K562 (cell line): ENCODE results near the gene PBRM1. TPM values are rescaled to one million over a fixed set of nuclear protein-coding genes. Genes with fewer than 3 reads are reported as not detected.

Experiments
- CHCHD3 ChIP-seq: fragments of 250-450 bp; sonication (Bioruptor Pico); IDR thresholded peaks from 2 replicates; pipeline ENCODE4 v2.1.2; 2022; ENCODE audit warnings: mild to moderate bottlenecking
- CXXC5 ChIP-seq: fragments of 250-450 bp; sonication (Bioruptor Pico); IDR thresholded peaks from 2 replicates; pipeline ENCODE4 v1.8.0; 2022; ENCODE audit warnings: inconsistent platforms, mild to moderate bottlenecking, moderate library complexity
- E2F6 ChIP-seq, 2 experiments: IDR thresholded peaks; 2 replicates each; pipeline ENCODE4 v1.6.1; 2011; ENCODE audit warnings: borderline replicate concordance in 1 of 2, control low read depth in 1 of 2, low read depth in 1 of 2, low read length in 1 of 2, mild to moderate bottlenecking in 1 of 2, mixed read lengths in 1 of 2, moderate library complexity in 1 of 2; ENCODE audit not compliant: insufficient read depth in 1 of 2, insufficient read length in 1 of 2, poor library complexity in 1 of 2, severe bottlenecking in 1 of 2; ENCODE audit errors: extremely low read depth in 1 of 2
- ESRRA ChIP-seq: fragments of 450-650 bp; IDR thresholded peaks from 2 replicates; pipeline ENCODE4 v1.6.1; 2014; ENCODE audit warnings: low read depth, mild to moderate bottlenecking, moderate library complexity, borderline replicate concordance
- FOS ChIP-seq: IDR thresholded peaks from 3 replicates; pipeline ENCODE4 v1.6.1; 2011; ENCODE audit not compliant: insufficient read length; ENCODE audit errors: extremely low read depth
- HDAC6 ChIP-seq: IDR thresholded peaks from 2 replicates; pipeline ENCODE4 v1.6.1; 2012; ENCODE audit warnings: low read depth, mild to moderate bottlenecking, control low read depth, inconsistent platforms, low read length, moderate library complexity
- JUN ChIP-seq, 2 experiments: sonication (generic) in 1 of 2; formaldehyde crosslinking in 1 of 2; IDR thresholded peaks; 2 replicates each; pipeline versions ENCODE4 v1.6.1 to v1.8.0; 2012 to 2022; ENCODE audit warnings: borderline replicate concordance in 2 of 2, mild to moderate bottlenecking in 2 of 2, improper control_type of control experiment in 1 of 2, low read depth in 1 of 2, low read length in 1 of 2, missing genetic modification reagents in 1 of 2
- KLF13 ChIP-seq: fragments of 450-650 bp; IDR thresholded peaks from 2 replicates; pipeline ENCODE4 v1.6.1; 2016; ENCODE audit warnings: missing genetic modification characterization, low read depth, mild to moderate bottlenecking, missing compliant biosample characterization, moderate library complexity, borderline replicate concordance
- LEF1 ChIP-seq: fragments of 450-650 bp; IDR thresholded peaks from 2 replicates; pipeline ENCODE4 v1.6.1; 2016; ENCODE audit warnings: mild to moderate bottlenecking
- MAFK ChIP-seq: IDR thresholded peaks from 2 replicates; pipeline ENCODE4 v1.6.1; 2011; ENCODE audit warnings: low read length, improper control_type of control experiment
- MECOM ChIP-seq: fragments of 250-450 bp; sonication (Bioruptor Pico); IDR thresholded peaks from 2 replicates; pipeline ENCODE4 v1.8.0; 2022; ENCODE audit warnings: inconsistent platforms
- NFYB ChIP-seq: IDR thresholded peaks from 2 replicates; pipeline ENCODE4 v1.6.1; 2011; ENCODE audit warnings: mild to moderate bottlenecking, moderate library complexity; ENCODE audit not compliant: insufficient read length; ENCODE audit errors: extremely low read depth
- RBM39 ChIP-seq: fragments of 200-400 bp; formaldehyde crosslinking; optimal IDR thresholded peaks from 2 replicates; pipeline ENCODE3; 2018; ENCODE audit warnings: low read depth, low read length
- SETDB1 ChIP-seq: IDR thresholded peaks from one replicate; pipeline ENCODE4 v1.6.1; 2012; ENCODE audit warnings: low read length, control low read depth, inconsistent platforms
- SIN3B ChIP-seq: fragments of 450-650 bp; IDR thresholded peaks from 2 replicates; pipeline ENCODE4 v1.6.1; 2017; ENCODE audit warnings: low read depth, mild to moderate bottlenecking, moderate library complexity
- SMAD3 ChIP-seq: fragments of 450-650 bp; formaldehyde crosslinking; conservative IDR thresholded peaks from 2 replicates; pipeline ENCODE4 v1.4.0; 2020; ENCODE audit warnings: mild to moderate bottlenecking
- SP2 ChIP-seq: IDR thresholded peaks from 2 replicates; pipeline ENCODE4 v1.6.1; 2011; ENCODE audit warnings: mild to moderate bottlenecking, low read depth, low read length, moderate library complexity; ENCODE audit not compliant: poor library complexity, severe bottlenecking; ENCODE audit errors: extremely low read depth
- TAF9B ChIP-seq: fragments of 450-650 bp; IDR thresholded peaks from 2 replicates; pipeline ENCODE4 v1.6.1; 2018; ENCODE audit warnings: mild to moderate bottlenecking; ENCODE audit not compliant: partially characterized antibody
- TAL1 ChIP-seq: fragments of 450-650 bp; IDR thresholded peaks from 2 replicates; pipeline ENCODE4 v1.6.1; 2016; ENCODE audit warnings: mild to moderate bottlenecking
- TARDBP ChIP-seq: fragments of 450-650 bp; IDR thresholded peaks from 2 replicates; pipeline ENCODE4 v1.6.1; 2016
- ZFX ChIP-seq: sonication (generic); formaldehyde crosslinking; IDR thresholded peaks from 2 replicates; pipeline ENCODE4 v1.8.0; 2022; ENCODE audit warnings: mild to moderate bottlenecking, missing genetic modification reagents, moderate library complexity
- ZKSCAN8 ChIP-seq: fragments of 200-800 bp; sonication (Bioruptor generic); IDR thresholded peaks from 2 replicates; pipeline ENCODE4 v1.6.1; 2016; ENCODE audit warnings: missing genetic modification characterization, missing compliant biosample characterization
- ZNF124 ChIP-seq: sonication (generic); formaldehyde crosslinking; IDR thresholded peaks from 2 replicates; pipeline ENCODE4 v1.8.1; 2022; ENCODE audit warnings: missing genetic modification reagents
- ZNF444 ChIP-seq: fragments of 250-450 bp; sonication (Bioruptor Pico); IDR thresholded peaks from 2 replicates; pipeline ENCODE4 v1.4.0; 2020; ENCODE audit warnings: mild to moderate bottlenecking, moderate library complexity
- ZNF740 ChIP-seq, 3 experiments: fragments of 200-800 bp in 1 of 3; sonication (Bioruptor generic) in 1 of 3; sonication (generic) in 1 of 3; formaldehyde crosslinking in 1 of 3; IDR thresholded peaks; 2 replicates each; pipeline versions ENCODE4 v1.6.1 to v1.8.0; 2016 to 2022; ENCODE audit warnings: mild to moderate bottlenecking in 2 of 3, missing compliant biosample characterization in 2 of 3, missing genetic modification characterization in 2 of 3, missing genetic modification reagents in 1 of 3
- polyA plus RNA-seq, 8 experiments: library from polyadenylated mRNA; depleted of rRNA in 4 of 8; stranded (reverse) in 5 of 8; unstranded in 3 of 8; fragments of >200 nt; fragmentation: Nextera tagmentation in 2 of 8; fragmentation: Illumina TruSeq in 1 of 8; extraction: Ambion mirVana in 2 of 8; extraction: Trizol in 1 of 8; gene quantifications; 2 replicates each; pipeline versions ENCODE4 v1.2.1 to v1.2.3, GENCODE V29; 2011 to 2014; ENCODE audit warnings: inconsistent platforms in 1 of 8, missing spikeins in 1 of 8
- total RNA-seq, 7 experiments: library from RNA; depleted of rRNA in 6 of 7; stranded (reverse); fragments of >200 nt in 6 of 7; fragmentation: Illumina TruSeq in 2 of 7; extraction: Trizol in 2 of 7; gene quantifications; 2 replicates each; pipeline versions ENCODE4 v1.2.1 to v1.2.3, GENCODE V29; 2011 to 2021; ENCODE audit warnings: low replicate concordance in 1 of 7
- TF ChIP-seq, protein P1 (sequence below): conservative IDR thresholded peaks from 2 replicates; pipeline ENCODE4 v1.6.1; 2011; ENCODE audit warnings: low read depth, mild to moderate bottlenecking, low read length; ENCODE audit not compliant: control insufficient read depth

Gene PBRM1
- total and polyA plus RNA-seq, 9 of the 15 experiments (the other 6 are each of a cell fraction or from before 2014, with no cell fraction given), result 3.9 to 31.8 (median 19.0) TPM

GRCh38 chr3:52533623-52534280 is 152.0 kb downstream of the PBRM1 start, which contains the start of gene NT5DC2 (continued):
- TF ChIP-seq ZNF740 (CRISPR knock-in tag; IDR thresholded peaks at IDR 0.05) (no peak), ZNF740 (tag; IDR thresholded peaks at IDR 0.05) (no peak), ZNF124 (CRISPR knock-in tag) (no peak), JUN (IDR thresholded peaks at IDR 0.05; ENCODE audit: borderline replicate concordance, low read depth, low read length) (no peak), JUN (CRISPR knock-in tag; IDR thresholded peaks at IDR 0.05; ENCODE audit: borderline replicate concordance) (no peak), SETDB1 (no peak), TARDBP (no peak), ZKSCAN8 (CRISPR knock-in tag) (no peak), ESRRA (no peak), MECOM (CRISPR knock-in tag) (no peak), NFYB (no peak), SIN3B (peak; percentile 37; the same call in 1 of the 2 replicates), SMAD3 (CRISPR knock-in tag) (no peak), HDAC6 (no peak), ZNF444 (peak; percentile 88), RBM39 (no peak), FOS (peak; percentile 45), MAFK (no peak), E2F6 (IDR thresholded peaks at IDR 0.05; ENCODE audit: borderline replicate concordance in 1 of 2, extremely low read depth in 1 of 2, insufficient read depth in 1 of 2, insufficient read length in 1 of 2, low read depth in 1 of 2, low read length in 1 of 2, poor library complexity in 1 of 2, severe bottlenecking in 1 of 2) (peak in 1 of 2 experiments; percentile 84), LEF1 (no peak), SP2 (peak; percentile 34), ZFX (CRISPR knock-in tag) (no peak), TAF9B (no peak), TAL1 (no peak), CHCHD3 (CRISPR knock-in tag) (no peak), KLF13 (tag) (no peak), CXXC5 (CRISPR knock-in tag) (peak; percentile 40; the same call in 1 of the 2 replicates)
- TF ChIP-seq, protein P1, sequence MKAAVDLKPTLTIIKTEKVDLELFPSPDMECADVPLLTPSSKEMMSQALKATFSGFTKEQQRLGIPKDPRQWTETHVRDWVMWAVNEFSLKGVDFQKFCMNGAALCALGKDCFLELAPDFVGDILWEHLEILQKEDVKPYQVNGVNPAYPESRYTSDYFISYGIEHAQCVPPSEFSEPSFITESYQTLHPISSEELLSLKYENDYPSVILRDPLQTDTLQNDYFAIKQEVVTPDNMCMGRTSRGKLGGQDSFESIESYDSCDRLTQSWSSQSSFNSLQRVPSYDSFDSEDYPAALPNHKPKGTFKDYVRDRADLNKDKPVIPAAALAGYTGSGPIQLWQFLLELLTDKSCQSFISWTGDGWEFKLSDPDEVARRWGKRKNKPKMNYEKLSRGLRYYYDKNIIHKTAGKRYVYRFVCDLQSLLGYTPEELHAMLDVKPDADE, result peak; percentile 92; the same call in 1 of the 2 replicates
